ENCODE measurements around the gene PRKCH. TPM values are rescaled to one million over a fixed set of nuclear protein-coding genes. Genes with fewer than 3 reads are reported as not detected.

The PRKCH gene
- total and polyA plus RNA-seq, 10 of the 15 experiments (the other 5 are each of a cell fraction or from before 2014, with no cell fraction given): 10.7 to 140 (median 33.2) TPM

DNA sequence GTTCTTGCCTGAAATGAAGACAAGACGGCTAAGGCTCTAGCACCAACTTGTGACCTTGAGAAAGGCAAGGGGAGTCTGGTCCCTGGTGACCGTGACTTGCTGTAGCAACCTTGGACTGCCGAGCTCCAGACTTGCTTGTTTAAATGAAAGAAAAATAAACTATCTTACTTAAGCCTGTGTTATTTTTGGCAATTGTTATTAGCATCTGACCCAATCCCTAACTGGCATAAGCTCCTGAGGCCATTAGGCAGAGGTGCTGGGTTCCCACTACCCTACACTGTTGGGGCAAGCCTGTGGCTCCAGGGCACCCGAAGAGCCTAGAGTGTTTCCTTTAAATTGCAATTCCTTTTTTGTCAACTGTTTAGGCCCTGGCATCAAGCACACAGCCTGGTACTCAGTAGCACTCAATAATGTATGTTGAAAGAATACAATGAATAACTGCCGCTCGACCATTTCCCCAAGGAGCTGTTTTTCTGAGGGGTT lies 267.1 kb downstream of the PRKCH start:
- RAD21 ChIA-PET (ENCODE audit: unreplicated experiment): no interaction called here
- Histone ChIP-seq H3K4me1 (ENCODE audit: control insufficient read depth, insufficient read depth, low read length) (peaks cover 4% of the 10 kb centered on the region; the same call in 1 of the 2 replicates), H3K79me2 (ENCODE audit: control insufficient read depth, insufficient read depth, low read length) (no peaks in the 10 kb centered on the region), H4K20me1 (ENCODE audit: control insufficient read depth, insufficient read depth) (no peaks in the 10 kb centered on the region), H3K27me3 (replicated peaks in 1 of 2; ENCODE audit: control insufficient read depth in 2 of 2, insufficient read depth in 2 of 2, low read length in 1 of 2) (no peaks in the 10 kb centered on the region), H3K36me3 (ENCODE audit: control insufficient read depth in 2 of 2, insufficient read depth in 2 of 2, low read length in 1 of 2) (no peaks in the 10 kb centered on the region), H3K4me2 (ENCODE audit: control insufficient read depth, insufficient read depth) (no peak overlapping the region), H3K9me3 (replicated peaks; ENCODE audit: control insufficient read depth, insufficient read depth, low read length) (no peaks in the 10 kb centered on the region; the same call in 2 of the 3 replicates), H2AFZ (ENCODE audit: control insufficient read depth, low read depth, low read length) (no peak overlapping the region), H3K4me3 (no peak overlapping the region), H3K27ac (ENCODE audit: control insufficient read depth, insufficient read depth) (no peak overlapping the region), H3K9ac (ENCODE audit: control insufficient read depth, insufficient read depth, low read length) (no peak overlapping the region)
- intact Hi-C loops (cut with micrococcal nuclease; ENCODE audit: unreplicated experiment) (no loop called here), in situ Hi-C loops (cut with MboI) (no loop called here)
- 98% methylated on average over 6 of the region's 6 CpGs for WGBS (ENCODE audit: insufficient coverage, insufficient replicate concordance, low lambda C conversion rate, missing lambda C conversion rate)
- CTCF ChIA-PET: interaction anchor here (0.6 to 1.7 kb wide), 5 partner anchors 8 to 249 kb away, joined by 3 to 5 read pairs (median 4); no protein-coding TSS in a partner anchor
- DNase-seq (ENCODE audit: low read depth, low spot score) (no peak), FAIRE-seq (no peak), ATAC-seq (no peak)
- POLR2A ChIA-PET: no interaction called here
- TF ChIP-seq, protein P1, sequence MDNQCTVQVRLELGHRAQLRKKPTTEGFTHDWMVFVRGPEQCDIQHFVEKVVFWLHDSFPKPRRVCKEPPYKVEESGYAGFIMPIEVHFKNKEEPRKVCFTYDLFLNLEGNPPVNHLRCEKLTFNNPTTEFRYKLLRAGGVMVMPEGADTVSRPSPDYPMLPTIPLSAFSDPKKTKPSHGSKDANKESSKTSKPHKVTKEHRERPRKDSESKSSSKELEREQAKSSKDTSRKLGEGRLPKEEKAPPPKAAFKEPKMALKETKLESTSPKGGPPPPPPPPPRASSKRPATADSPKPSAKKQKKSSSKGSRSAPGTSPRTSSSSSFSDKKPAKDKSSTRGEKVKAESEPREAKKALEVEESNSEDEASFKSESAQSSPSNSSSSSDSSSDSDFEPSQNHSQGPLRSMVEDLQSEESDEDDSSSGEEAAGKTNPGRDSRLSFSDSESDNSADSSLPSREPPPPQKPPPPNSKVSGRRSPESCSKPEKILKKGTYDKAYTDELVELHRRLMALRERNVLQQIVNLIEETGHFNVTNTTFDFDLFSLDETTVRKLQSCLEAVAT (IDR thresholded peaks at IDR 0.05): no peak
- TF ChIP-seq POLR2AphosphoS5 (IDR thresholded peaks at IDR 0.05; ENCODE audit: low read length) (no peak), ZNF384 (IDR thresholded peaks at IDR 0.05; ENCODE audit: borderline replicate concordance, low read depth, low read length) (no peak), RBBP5 (conservative IDR thresholded peaks at IDR 0.05) (no peak), BMI1 (IDR thresholded peaks at IDR 0.05; ENCODE audit: borderline replicate concordance) (no peak), BHLHE40 (IDR thresholded peaks at IDR 0.05; ENCODE audit: borderline replicate concordance in 1 of 2, low read depth in 2 of 2, low read length in 1 of 2) (no peak)
- TF ChIP-seq, protein P2, sequence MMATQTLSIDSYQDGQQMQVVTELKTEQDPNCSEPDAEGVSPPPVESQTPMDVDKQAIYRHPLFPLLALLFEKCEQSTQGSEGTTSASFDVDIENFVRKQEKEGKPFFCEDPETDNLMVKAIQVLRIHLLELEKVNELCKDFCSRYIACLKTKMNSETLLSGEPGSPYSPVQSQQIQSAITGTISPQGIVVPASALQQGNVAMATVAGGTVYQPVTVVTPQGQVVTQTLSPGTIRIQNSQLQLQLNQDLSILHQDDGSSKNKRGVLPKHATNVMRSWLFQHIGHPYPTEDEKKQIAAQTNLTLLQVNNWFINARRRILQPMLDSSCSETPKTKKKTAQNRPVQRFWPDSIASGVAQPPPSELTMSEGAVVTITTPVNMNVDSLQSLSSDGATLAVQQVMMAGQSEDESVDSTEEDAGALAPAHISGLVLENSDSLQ (IDR thresholded peaks at IDR 0.05): no peak
- SMC1A ChIA-PET (ENCODE audit: uncharacterized antibody, unreplicated experiment): interaction anchor here (0.6 to 3.3 kb wide), 14 partner anchors 8 to 87 kb away, joined by 3 to 16 read pairs (median 5); no protein-coding TSS in a partner anchor
- no TSS peak for BruUV-seq (replicated peaks)

Data from GM12878 (cell line).